HG03196 (cell line): Measurements from ENCODE around the gene PPP1CA.

Source experiments
- ATAC-seq: cut with Tn5 transposase; IDR thresholded peaks from one replicate; pipeline ENCODE4 v1.9.1; 2021; ENCODE audit not compliant: unreplicated experiment

Gene PPP1CA

GRCh38 chr11:67387069-67387468 is 14.6 kb downstream of the PPP1CA start:
- no peak for ATAC-seq

- no peak for ATAC-seq
Observed at GRCh38 chr11:67384851-67385366, 16.7 kb downstream of the PPP1CA start.

GRCh38 chr11:67382276-67383136 is 19.2 kb downstream of the PPP1CA start:
- ATAC-seq, result no peak

- ATAC-seq, result no peak
Observed at GRCh38 chr11:67381244-67381972, 20.2 kb downstream of the PPP1CA start.

DNA sequence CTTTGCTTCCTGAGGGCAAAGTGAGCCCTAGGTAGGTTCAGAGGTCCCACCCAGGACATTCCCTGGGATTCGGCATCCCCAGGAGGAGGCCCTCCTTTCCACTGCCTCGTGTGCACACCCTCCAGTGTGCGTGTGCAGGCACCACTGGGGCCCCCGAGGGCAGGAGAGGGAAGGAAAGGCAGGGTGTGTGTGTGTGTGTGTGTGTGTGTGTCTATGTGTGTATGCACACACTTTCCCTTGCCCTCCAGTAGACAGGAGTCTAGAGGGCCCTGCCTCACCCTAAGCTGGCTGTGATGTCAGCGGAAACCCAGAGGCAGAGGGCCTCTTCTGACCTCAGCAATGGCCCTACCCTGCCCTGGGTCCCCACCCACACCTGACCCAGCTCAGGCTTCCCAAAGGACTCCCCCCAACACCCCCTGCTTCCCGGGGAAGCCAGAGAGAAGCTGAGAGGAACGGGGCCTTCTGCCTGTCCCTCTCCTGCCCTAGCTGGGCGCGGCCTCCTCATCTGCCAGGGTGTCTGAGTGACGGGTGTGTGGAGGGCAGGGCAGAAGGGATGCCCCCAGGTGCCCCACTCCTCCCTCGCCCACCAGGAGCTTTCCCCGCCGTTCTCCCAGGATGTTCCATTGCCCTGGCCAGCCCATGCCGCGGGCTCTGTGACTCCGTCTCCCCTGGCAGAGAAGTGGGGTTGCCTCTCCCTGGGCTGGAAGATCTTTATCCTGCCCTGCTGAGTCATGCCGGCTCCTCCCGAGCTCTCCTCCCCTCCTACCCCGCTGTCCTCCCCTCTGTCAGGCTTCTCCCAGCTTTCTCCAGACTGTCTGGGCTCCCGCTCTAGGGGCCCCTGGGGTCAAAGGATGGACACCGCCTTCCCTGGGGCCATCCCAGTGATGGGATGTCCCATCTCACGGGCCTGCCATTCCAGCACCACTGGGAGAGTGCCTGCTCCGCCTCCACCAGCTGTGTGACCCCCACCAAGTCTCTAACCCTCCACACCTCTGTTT is 22.3 kb downstream of the PPP1CA start:
- ATAC-seq, result no peak

- ATAC-seq, result no peak
Observed at GRCh38 chr11:67378544-67378943, 23.1 kb downstream of the PPP1CA start.

DNA sequence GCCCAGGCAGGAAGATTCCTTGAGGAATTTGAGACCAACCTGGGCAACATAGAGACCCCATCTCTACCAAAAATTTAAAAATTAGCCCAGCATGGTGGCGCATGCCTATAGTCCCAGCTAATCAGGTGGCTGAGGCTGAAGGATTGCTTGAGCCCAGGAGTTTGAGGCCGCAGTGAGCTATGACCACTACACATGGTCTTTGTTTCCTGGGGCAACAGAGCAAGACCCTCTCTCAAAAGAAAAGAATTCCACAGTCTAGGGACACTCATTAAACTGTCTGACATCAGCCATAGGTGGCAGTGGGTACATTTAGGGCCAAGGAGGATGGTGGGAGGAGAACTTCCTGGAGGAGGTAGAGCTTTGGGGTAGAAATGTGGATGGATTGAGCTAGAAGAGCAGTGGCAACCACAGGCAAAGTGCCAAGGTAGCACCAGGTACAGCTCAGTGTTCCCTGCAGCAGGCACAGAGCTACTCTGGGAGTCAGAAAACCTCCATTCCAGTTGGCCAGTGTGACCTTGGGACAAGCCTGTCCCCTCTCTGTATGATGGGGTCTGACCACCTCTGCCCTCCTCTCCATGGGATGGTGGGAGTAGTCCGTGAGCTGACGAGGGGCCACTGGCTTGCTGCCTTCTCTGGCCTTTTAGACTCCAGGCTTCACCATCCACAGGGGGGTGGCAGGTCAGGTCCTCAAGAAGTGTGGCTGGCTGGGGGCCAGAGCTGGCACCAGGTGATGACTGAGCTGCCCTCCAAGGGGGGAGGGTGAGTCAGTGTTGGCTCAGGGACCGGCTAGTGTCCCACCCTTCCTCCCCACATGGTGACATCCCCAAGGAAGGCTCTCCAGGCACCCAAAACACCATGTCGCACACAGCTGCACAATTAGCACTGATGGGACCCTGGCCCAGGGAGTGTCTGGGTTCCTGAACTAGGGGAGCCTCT is 24.5 kb downstream of the PPP1CA start:
- ATAC-seq, result no peak

- no peak for ATAC-seq
Observed at GRCh38 chr11:67376063-67376820, 25.4 kb downstream of the PPP1CA start.

DNA sequence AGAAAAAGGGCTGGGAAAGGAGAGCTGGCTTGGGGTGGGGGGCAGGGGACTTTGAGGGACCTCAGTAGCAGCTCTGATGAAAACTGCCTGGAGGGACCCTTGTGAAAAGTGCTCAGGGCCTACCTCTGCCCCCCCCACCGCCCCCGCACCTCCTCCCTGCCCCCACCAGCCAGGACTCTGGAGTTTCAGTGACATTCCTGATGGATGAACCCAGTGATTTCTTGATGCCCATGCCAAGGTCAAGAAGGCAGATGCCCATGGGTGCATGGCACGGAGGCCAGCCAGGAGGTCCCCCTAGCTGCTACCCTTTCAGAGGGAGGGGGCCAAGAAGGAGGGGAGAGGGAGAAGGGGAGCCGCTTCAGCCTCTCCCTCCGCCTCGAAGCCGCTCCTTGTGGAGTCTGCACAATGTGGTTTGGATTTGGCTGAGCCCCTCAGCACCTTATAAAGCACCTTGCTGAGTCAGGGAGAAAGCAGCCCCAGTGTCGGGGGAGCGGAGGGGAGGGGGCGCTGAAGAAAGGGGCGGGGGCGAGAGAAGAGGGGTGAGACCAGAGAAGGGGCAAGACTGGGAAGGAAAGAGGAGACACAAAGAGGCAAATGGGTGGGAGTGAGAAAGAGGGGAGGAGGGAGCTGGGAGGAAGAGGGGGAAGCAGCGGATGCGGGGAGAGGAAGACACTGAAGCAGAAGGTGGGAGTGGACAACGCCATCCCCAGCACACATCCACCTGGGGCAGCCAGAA is 26.2 kb downstream of the PPP1CA start:
- no peak for ATAC-seq

DNA sequence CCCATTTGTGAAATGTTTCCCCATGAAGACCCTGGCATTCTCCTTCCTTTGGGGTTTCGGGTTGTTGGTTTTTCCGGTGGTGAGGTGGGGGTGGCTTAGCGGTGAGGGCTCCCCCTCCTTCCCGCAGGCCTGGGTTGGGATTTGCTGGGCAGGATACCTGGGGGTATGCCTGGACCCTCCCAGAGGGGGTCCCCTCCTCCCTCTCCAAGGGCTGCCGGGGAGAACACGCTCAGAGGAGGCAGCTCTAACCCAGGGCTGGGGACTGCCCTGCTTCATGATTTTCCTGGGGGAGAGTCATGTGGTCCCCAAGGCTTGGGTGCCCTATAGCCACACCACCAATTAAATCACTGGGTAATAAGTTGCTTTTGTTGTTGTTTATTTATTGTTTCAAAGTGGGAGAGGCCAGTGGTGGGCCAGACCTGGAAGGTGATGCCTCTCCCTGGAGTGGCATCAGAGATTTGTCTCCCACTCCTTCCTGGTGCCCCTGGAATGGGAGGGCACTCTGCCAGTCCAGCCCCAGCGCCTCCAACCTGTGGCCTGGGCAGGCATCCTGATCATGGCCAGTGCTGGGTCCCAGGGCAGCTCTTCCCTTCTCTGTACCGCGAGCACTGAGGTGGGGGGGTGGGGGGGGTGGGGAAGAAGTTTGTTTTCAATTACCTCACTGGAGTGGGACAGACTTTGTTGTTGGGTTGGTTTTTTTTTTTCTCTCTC is 26.9 kb downstream of the PPP1CA start:
- ATAC-seq, result no peak

- no peak for ATAC-seq
Observed at GRCh38 chr11:67373648-67374570, 27.7 kb downstream of the PPP1CA start.

DNA sequence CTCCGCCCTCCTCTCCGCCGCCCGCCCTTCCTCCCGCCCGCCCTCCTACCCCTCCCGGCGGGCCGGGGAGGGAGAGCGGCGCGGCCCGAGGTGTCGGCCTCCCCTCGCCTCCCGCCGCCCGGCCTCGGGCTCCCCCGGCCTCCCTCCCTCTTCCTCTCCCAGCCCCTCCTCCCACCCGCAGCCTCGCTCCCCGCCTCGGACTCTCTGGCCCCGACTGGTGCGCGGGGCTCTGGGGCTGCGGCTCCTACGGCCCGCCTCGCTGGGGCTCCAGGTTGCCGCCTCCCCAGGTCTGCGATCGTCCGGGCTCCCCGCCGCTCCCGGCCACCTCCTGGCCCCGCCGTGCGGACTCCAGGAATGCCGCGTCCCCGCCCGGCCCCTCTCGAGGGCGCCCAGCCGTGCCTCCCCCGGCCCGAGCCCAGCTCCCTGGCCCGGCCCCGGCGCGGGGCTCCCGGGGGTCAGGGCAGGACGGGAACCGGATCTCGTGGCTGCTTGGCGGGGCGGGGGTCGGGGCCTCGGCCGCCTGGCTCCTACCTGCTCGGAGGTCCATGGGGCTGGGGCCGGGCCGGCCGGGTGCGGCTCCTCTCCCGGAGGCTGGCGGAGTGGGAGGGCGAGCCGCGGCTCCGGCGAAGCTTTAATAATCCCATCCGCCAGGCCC is 28.5 kb downstream of the PPP1CA start, which contains the start of gene CLCF1:
Gene CLCF1, minus strand, starts transcription at position 606 of the 655 bp plus-strand sequence. Its CDS starts 59 bp downstream, at position 547.
- no peak for ATAC-seq

DNA sequence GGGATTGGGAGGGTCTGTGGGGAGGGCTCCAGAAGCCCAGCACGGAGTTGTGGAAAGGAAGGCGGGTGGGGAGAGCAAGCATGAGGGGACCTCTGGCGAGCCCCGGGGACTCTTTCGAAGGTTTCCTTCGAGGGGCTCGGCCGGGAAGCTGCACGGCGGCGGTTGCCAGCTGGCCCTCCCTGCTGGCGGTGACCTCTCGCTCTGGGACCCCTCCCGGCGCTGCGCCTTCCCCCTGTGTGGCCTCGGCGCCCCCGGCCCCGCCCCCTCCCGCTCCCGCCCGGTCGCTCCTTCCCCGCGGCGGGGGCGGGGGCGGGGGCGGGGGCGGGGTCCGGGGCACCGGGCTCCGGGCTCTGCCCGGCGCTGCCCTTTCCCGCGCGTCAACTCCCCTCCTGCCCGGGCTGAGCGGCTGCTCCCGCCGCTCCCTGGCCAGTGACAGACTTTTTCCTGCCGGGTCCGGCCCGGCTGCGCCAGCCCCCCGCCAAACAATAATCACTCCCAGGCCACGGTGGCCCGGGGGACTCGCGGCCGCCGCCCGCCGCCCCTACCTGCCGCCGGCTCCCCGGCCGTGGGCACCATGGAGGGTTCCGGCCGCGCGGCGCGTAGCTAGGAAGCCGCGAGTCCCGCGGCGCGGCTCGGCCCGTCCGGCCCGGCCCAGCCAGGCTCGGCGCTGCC is 29.2 kb downstream of the PPP1CA start:
- no peak for ATAC-seq

DNA sequence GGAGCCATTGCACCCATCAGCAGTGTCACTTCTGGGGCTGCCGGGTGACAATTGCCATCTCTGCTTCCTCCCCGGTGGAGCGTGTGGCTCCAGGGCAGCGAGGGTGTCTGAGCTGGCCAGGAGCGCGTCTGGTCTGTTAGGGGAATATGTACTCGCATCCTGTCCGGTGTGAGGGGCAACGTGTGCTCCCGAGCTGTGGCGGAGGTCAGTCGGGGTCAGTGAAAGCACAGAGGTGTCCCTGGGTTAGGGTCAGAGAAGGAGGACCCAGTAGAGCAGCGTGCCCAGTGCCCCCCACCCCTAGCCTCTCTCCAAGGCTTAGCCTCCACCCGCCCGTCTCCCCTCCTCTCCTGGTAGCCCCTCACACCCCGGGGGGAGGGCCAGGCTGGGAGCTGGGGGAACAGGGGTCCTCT is 29.7 kb downstream of the PPP1CA start:
- ATAC-seq, result no peak

DNA sequence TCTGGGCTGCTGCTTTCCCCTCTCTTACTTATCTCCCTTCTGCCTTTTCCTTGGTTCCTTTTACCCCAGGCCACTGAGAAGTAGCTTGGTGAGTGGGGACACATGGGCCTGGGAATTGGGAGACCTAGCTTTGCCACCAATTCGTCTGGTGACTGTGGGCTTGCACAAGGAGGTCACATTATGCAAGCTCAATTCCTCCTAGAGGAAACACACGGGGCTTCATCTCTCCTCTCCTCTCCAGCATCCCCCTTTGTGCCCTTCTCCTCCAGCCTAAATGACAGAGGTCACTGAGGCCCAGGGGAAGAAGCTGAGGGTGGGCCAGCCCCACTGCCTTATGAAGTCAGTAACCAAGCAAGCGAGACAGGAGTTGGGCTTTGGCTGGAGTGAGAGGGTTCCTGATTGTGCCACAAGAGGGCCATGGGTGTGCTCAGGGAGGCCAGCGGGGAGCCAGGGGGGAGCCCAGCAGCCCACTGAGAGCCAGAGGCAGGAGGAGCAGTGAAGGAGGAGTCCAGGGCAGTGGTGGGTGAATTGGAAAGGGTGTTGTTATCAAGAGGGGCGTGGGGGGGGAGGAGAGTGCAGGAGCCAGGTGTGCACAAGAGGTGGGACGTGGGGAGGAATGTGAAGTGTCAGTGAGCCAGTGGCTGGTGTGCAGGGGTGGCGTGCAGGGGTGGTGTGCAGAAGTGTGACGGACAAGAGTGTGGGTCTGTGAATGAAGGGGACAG is 30.3 kb downstream of the PPP1CA start:
- ATAC-seq, result no peak
